Lung (tissue), 12 donors: Measurements from ENCODE around the gene TMEM86A. TPM values are rescaled to one million over a fixed set of nuclear protein-coding genes. Genes with fewer than 3 reads are reported as not detected.

Experiments used
- ATAC-seq: fragments of 200-7000 bp; cut with Tn5 transposase; one replicate; pipeline ENCODE4 v1.9.1; 2020; ENCODE audit warnings: moderate number of reproducible peaks; ENCODE audit not compliant: insufficient read depth, low FRiP score
- DNase-seq, 3 donors: peaks; one replicate each; pipeline ENCODE4 v3.0.0-alpha.2; 2013 to 2017
- H3K27ac ChIP-seq, 2 donors: one replicate each; pipeline ENCODE4 v1.5.1; 2013; ENCODE audit warnings: mild to moderate bottlenecking in 2 of 2, moderate library complexity in 2 of 2, control low read depth in 1 of 2, inconsistent platforms in 1 of 2, low read depth in 1 of 2, low read length in 1 of 2
- H3K27me3 ChIP-seq, 3 donors: one replicate each; pipeline ENCODE4 v1.5.1; 2013; ENCODE audit warnings: low read length in 2 of 3; ENCODE audit not compliant: control insufficient read depth in 3 of 3, insufficient read depth in 3 of 3
- H3K36me3 ChIP-seq, 4 donors: one replicate each; pipeline ENCODE4 v1.5.1; 2013; ENCODE audit warnings: low read length in 4 of 4, mild to moderate bottlenecking in 1 of 4, moderate library complexity in 1 of 4; ENCODE audit not compliant: control insufficient read depth in 4 of 4, insufficient read depth in 4 of 4
- H3K4me1 ChIP-seq, 5 donors: one replicate each; pipeline ENCODE4 v1.5.1; 2013; ENCODE audit warnings: low read length in 5 of 5, mild to moderate bottlenecking in 2 of 5, moderate library complexity in 1 of 5; ENCODE audit not compliant: control insufficient read depth in 5 of 5, insufficient read depth in 5 of 5
- H3K4me3 ChIP-seq: one replicate; pipeline ENCODE4 v1.5.1; 2013; ENCODE audit warnings: mild to moderate bottlenecking, control low read depth, moderate library complexity
- H3K9ac ChIP-seq, 2 donors: one replicate each; pipeline ENCODE4 v1.5.1; 2013; ENCODE audit warnings: low read length in 2 of 2, control low read depth in 1 of 2; ENCODE audit not compliant: insufficient read depth in 1 of 2
- H3K9me3 ChIP-seq, 4 donors: one replicate each; pipeline ENCODE4 v1.5.1; 2013; ENCODE audit warnings: low read length in 3 of 4, mild to moderate bottlenecking in 1 of 4, moderate library complexity in 1 of 4; ENCODE audit not compliant: control insufficient read depth in 4 of 4, insufficient read depth in 3 of 4
- CTCF ChIP-seq: IDR thresholded peaks from 2 replicates; pipeline ENCODE4 v1.5.1; 2012; ENCODE audit warnings: mild to moderate bottlenecking; ENCODE audit errors: control extremely low read depth, extremely low read depth
- WGBS, 2 donors: extraction: QIAGEN DNeasy Blood & Tissue Kit; methylation state at CpG; one replicate each; pipeline ENCODE4 v1.1.7; 2013; 5-methylcytosine and 5-hydroxymethylcytosine counted together
- polyA plus RNA-seq, 2 donors: library from polyadenylated mRNA; stranded (reverse); fragments of 200-250 nt; gene quantifications; one replicate each; pipeline ENCODE4 v1.2.1, GENCODE V29; 2013
- total RNA-seq, 2 donors: library from RNA; depleted of rRNA in 1 of 2; stranded (reverse); fragments of >200 nt in 1 of 2; gene quantifications; one replicate each; pipeline ENCODE4 v1.2.1, GENCODE V29; 2014 to 2021
- donor health status: control.
- donor health status: control.
- donor health status: Bipolar disorder and iron deficiency.
- donor health status: healthy.
- donor health status: DM: yes; HTN: yes; CAD: no.

TMEM86A gene
- total and polyA plus RNA-seq, 4 donors, result 1.9 to 8.9 (median 2.9) TPM

- 89 to 93% methylated on average over 5 of the region's 5 CpGs for WGBS, 2 donors
- H3K4me3 ChIP-seq, result no peak overlapping the region
- ATAC-seq (no peak), DNase-seq (peak in 2 of 3 donors; percentile 22 to 54)
- no peaks in the 10 kb centered on the region for H3K9me3 ChIP-seq
- no peaks in the 10 kb centered on the region for H3K27me3 ChIP-seq
- peaks cover 0 to 19% (median 0%) of the 10 kb centered on the region in 5 donors for H3K4me1 ChIP-seq
- H3K27ac ChIP-seq, result no peak overlapping the region
- peak overlapping the region in 1 of 2 donors; percentile 29 for H3K9ac ChIP-seq
- TF ChIP-seq CTCF, result no peak
- H3K36me3 ChIP-seq, result no peaks in the 10 kb centered on the region
Observed at GRCh38 chr11:18720091-18720807, 21.7 kb downstream of the TMEM86A start.

GRCh38 chr11:18720808-18721560 lies 22.4 kb downstream of the TMEM86A start:
- Histone ChIP-seq H3K27me3 (no peaks in the 10 kb centered on the region), H3K9ac (peak overlapping the region in 1 of 2 donors; percentile 81), H3K9me3 (no peaks in the 10 kb centered on the region), H3K36me3 (no peaks in the 10 kb centered on the region), H3K4me1 (peaks cover 0 to 19% (median 0%) of the 10 kb centered on the region in 5 donors), H3K27ac (peak overlapping the region in 1 of 2 donors; percentile 37), H3K4me3 (peak overlapping the region; percentile 44)
- TF ChIP-seq CTCF, result no peak
- 6 to 7% methylated on average over 39 to 41 of the region's 41 CpGs for WGBS, 2 donors
- DNase-seq (peak; percentile 93 to 95 (median 93)), ATAC-seq (peak; percentile 89)

GRCh38 chr11:18721561-18722292 lies 23.1 kb downstream of the TMEM86A start:
- TF ChIP-seq CTCF, result peak; percentile 46
- ATAC-seq (peak; percentile 59), DNase-seq (peak; percentile 65 to 78 (median 67))
- H3K9me3 ChIP-seq, result no peaks in the 10 kb centered on the region
- WGBS, 2 donors, result 1 to 2% methylated on average over 36 of the region's 36 CpGs
- peak overlapping the region; percentile 44 for H3K4me3 ChIP-seq
- H3K27me3 ChIP-seq, result no peaks in the 10 kb centered on the region
- peak overlapping the region in 1 of 2 donors; percentile 37 for H3K27ac ChIP-seq
- peaks cover 0 to 19% (median 0%) of the 10 kb centered on the region in 5 donors for H3K4me1 ChIP-seq
- no peaks in the 10 kb centered on the region for H3K36me3 ChIP-seq
- peak overlapping the region; percentile 21 to 81 for H3K9ac ChIP-seq
